Gastroesophageal sphincter (tissue), 3 donors: ENCODE results near the gene PPM1G.

Experiments used
- EP300 ChIP-seq: sonication (generic); formaldehyde crosslinking; IDR thresholded peaks from one replicate; pipeline ENCODE4 v1.6.1; 2017; ENCODE audit warnings: antibody characterized with exemption, mild to moderate bottlenecking
- POLR2A ChIP-seq, 2 donors: fragments of 450-650 bp; IDR thresholded peaks; one replicate each; pipeline ENCODE4 v1.6.1; 2017; ENCODE audit warnings: antibody characterized with exemption in 2 of 2, mild to moderate bottlenecking in 2 of 2, moderate library complexity in 1 of 2
- POLR2AphosphoS5 ChIP-seq: sonication (generic); formaldehyde crosslinking; IDR thresholded peaks from one replicate; pipeline ENCODE4 v1.6.1; 2017; ENCODE audit warnings: antibody characterized with exemption
- TF ChIP-seq, protein P1 (sequence below), 4 experiments: fragments of 200-600 bp in 2 of 4; fragments of 450-650 bp in 2 of 4; sonication (generic) in 1 of 4; IDR thresholded peaks; one replicate each; pipeline ENCODE4 v1.5.1; 2017 to 2019; ENCODE audit warnings: antibody characterized with exemption in 4 of 4, mild to moderate bottlenecking in 2 of 4, moderate library complexity in 2 of 4

DNA sequence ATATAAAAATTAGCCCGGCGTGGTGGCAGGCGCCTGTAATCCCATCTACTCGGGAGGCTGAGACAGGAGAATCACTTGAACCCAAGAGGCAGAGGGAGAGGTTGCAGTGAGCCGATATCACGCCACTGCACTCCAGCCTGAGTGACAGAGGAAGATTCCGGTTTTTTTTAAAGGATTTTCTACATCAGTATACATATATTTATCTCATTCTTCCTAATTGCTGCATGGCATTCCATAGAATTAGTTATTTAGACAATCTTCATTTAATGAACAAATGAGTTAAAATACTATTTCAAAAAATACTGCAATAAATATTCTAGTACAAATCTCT lies 54.8 kb downstream of the PPM1G start:
- TF ChIP-seq, protein P1, sequence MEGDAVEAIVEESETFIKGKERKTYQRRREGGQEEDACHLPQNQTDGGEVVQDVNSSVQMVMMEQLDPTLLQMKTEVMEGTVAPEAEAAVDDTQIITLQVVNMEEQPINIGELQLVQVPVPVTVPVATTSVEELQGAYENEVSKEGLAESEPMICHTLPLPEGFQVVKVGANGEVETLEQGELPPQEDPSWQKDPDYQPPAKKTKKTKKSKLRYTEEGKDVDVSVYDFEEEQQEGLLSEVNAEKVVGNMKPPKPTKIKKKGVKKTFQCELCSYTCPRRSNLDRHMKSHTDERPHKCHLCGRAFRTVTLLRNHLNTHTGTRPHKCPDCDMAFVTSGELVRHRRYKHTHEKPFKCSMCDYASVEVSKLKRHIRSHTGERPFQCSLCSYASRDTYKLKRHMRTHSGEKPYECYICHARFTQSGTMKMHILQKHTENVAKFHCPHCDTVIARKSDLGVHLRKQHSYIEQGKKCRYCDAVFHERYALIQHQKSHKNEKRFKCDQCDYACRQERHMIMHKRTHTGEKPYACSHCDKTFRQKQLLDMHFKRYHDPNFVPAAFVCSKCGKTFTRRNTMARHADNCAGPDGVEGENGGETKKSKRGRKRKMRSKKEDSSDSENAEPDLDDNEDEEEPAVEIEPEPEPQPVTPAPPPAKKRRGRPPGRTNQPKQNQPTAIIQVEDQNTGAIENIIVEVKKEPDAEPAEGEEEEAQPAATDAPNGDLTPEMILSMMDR (IDR thresholded peaks at IDR 0.05) = no peak
- no peak for TF ChIP-seq POLR2A (IDR thresholded peaks at IDR 0.05)
- TF ChIP-seq EP300 = no peak
- no peak for TF ChIP-seq POLR2AphosphoS5
